T-helper 2 cell treated with Interferon-gamma antibody and Interleukin-4, amounts not matched to agents 100 ng/mL and 5 ng/mL, for 36 hours (primary cell): ENCODE measurements around the gene MKRN2. TPM values are rescaled to one million over a fixed set of nuclear protein-coding genes. Genes with fewer than 3 reads are reported as not detected.

Experiments
- intact Hi-C: fragments of 100-400 bp; cut with micrococcal nuclease; formaldehyde crosslinking; loops from one replicate; pipeline ENCODE4 v1.15.1; 2023
- total RNA-seq: library from RNA; stranded (reverse); gene quantifications from 2 replicates; pipeline ENCODE4 v1.2.3, GENCODE V29; 2022

Gene MKRN2
- total RNA-seq, 1 donor from 2014 or later: 20.6 TPM

DNA sequence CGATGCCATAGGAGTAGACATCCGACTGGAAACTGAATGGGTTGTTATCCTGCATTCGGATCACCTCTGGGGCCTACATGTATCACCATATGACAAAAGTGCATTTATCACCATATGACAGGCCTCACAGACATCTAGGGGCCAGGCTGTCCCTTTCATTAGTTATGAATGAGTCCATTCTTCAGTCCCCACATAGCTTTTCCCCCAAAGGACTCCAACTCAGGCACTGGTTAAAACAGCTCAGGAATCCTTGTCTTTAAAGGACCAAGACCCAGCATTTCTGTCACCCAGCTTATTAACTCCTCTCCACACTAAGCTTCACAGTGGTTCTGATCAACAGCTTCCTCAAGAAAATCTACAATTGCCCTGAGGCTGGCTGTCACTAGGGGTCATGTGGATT is 28.3 kb downstream of the MKRN2 start:
- intact Hi-C loops: no loop called here

DNA sequence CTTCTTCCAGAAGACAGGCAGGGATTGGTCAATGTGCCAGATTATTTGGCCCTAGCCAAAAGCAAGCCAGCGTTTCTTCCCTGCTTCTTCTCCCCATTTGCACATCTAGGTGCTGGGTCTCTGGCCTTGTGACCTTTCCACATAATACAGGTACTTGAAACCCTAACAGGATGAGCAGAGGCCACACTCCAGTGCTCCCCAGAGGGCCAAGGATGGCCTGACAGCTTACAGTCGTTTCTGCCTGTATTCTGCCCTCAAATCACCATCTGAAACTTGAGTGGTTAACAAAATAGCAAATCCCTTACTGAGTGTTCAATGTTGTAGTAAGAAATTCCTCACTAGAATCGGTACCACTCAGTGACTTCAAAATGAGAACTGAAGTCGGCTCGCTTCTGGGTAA is 29.1 kb downstream of the MKRN2 start:
- intact Hi-C loops: no loop called here

DNA sequence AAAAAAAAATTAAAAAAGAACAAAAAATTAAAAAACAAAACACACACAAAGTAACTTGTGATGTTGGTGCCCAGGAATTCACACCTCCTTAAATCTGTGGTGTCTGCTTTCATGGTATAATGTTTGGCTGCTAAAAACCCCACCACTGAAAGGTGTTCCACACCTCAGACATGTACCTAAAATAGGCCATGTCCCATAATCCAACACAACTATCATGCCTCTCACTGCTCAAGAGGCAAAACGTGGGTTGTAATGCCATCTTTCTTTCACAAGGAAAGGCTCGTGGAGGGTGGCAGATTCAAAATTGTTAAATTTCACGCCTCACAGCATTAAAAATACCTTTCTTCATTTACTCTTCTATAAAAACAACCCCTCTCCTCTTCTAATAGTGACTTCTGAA is 29.5 kb downstream of the MKRN2 start:
- intact Hi-C loops: no loop called here

DNA sequence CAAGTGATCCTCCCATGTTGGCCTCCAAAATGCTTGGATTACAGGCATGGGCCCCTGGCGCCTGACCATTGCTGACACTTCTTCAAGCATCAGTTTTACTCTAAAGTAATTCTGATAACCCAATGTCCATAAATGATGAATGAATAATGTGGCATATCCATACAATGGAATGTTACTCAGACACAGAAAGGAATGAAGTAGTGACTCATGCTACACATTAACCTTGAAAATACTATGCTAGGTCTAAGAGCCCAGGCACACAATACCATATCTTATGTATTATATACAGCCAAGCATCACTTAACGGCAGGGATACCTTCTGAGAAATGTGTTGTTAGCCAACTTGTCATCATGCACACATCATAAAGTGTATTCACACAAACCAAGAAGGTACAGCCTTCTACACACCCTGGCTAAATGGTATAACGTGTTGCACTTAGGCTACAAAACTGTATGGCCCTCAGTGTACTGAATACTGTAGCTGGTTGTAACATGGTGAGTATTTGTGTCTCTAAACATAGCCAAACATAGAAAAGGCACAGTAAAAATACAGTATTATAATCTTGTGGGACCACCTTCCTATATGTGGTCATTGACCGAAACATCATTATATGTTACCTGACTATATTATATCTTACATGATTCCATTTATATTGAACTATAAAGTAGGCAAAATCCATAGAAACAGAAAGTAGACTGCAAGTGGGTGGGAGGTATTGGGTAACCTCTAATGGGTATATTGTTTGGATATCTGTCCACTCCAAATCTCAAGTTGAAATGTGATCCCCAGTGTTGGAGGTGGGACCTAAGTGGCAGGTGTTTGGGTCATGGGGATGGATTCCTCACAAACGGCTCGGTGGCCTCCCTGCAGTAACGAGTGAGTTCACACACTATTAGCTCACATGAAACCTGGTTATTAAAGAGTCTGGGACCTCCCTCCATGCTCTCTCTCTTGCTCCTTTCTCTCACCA is 31.4 kb downstream of the MKRN2 start:
- intact Hi-C loops: no loop called here

DNA sequence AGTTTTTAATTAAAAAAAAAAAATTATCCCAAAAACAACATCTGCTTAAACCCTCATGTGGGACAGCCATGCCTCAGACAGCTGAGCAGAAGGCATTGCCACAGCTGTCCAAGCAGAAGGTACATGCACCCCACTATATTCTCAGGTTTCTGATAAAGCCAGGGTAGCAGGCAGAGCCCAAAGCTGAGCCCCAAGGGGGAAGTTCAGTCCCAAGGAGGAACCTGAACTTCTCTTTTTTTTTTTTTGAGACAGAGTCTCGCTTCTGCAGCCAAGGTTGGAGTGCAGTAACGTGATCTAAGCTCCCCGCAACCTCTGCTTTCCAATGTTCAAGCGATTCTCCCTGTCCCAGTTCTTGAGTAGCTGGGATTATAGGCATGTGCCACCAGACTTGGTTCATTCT is 33.2 kb downstream of the MKRN2 start:
- intact Hi-C loops: no loop called here

DNA sequence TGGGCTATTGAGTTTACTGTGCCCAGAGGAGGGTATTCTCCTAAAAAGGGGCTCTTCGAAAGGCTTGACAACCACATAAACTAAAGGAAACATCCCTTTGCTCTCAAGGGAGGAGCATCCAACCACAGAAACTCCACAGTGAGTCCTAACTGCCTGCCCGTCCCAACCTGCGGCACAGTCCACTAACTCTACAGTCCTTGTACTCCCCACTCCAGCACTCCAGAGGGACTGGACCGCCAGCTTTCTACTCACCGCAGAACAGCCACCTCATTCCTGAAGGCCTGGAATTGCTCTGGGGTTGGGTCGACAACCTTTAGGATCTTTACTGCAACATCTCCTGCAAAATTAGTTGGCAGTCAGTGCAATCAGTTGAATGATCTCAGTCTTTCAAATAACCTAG is 34.6 kb downstream of the MKRN2 start:
- intact Hi-C loops: no loop called here

DNA sequence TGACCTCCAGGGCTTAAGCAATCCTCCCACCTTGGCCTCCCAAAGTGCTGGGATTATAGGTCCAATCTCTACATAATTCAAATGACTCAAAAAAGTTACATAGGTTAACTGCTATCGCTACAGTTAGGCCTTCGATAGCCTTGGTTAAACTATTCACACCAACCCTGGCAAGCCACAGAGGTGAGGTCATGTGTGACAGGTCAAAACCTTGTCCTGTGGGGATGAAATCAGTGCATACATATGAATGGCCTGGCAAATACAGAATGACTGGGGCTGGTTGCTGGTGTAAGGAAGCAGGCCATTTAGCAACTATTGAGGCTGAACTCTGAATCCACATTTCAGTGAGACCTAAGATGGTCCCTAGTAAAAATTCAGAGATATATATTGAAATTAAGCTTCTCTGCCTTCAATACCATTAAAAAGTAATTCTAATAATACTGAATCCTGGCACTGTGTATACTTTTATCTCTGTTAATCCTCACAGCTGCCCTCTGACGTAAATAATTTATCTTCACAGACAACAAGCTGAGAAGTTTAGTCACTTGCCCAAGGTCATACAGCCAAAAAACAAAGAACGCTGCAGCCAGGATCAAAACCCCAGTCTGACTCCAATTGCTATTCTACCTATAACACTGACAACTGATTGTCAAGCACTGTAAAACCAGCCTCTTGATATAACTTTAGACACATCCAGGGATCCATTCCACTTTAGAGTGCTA is 35.3 kb downstream of the MKRN2 start:
- intact Hi-C loops: no loop called here

DNA sequence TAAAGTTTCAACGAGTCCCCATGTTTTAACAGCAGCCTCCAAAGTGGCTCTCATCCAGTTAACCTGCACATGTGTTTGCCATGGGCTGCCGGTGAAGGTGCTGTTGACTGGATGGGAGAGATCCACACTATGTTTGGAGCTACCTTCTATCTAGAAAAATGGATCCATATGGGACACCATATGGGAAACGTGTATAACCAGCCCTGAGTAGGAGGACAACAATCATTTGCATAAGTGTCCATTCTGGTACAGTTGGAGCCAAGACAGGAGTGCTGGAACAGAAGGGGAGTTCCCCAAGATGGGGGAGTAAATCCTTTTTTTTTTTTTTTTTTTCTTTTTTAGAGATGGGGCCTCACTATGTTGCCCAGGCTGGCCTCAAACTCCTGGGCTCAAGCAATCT is 36.6 kb downstream of the MKRN2 start:
- intact Hi-C loops: no loop called here

DNA sequence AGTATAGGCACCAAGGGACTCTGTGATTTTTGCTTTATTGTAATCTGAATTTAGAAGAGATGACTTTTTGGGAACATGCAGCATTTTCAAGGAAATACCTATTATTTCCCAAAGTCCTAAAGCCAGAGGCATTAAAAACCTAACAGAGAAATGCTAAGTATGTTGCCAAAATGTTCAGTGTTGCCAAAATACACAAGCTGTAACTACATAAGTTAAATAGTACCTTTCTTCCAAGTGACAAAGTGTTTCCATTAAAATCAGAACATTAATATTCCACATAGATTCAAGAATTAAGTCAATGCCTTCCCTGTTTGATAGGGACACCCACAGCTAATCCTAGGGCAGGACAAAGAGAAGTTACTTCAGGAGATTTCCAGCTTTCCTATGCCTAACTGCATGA is 42.0 kb downstream of the MKRN2 start:
- intact Hi-C loops: no loop called here

DNA sequence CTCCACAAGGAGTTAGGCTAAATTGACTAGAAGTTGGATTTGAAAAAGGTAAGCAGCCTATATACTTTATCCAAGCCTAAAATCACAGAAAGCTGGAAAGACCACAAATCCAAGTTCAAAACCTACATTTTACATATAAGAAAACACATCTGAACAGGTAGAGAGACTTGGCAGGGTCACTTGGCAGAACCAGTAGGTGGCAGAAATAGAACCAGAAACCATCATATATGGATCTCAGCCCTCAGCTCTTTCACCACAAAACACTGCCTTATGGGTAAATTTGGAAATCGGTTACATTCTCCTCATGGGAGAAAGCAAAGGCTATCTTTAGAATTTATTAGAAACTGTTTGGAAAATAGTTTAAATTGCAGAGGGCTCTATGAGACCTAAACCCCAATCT is 44.2 kb downstream of the MKRN2 start:
- intact Hi-C loops: no loop called here

DNA sequence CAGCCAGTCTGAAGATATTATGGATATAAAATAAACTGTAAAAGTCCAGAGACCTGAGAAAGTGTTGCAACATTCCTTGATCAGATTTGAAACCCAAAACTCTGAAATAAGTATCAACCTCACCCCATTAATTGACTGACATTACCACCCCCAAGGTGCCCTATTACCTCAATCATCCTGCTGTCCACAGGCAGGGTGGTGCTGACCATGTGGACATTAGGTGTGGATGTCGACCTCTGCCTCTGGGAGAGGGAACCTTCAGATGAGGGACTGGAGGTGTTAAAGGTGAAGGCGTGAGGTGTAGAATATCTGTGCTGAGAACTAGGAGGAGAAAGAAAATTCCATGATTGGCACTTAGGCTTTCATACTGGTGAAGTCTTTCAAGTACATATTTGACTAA is 47.1 kb downstream of the MKRN2 start:
- intact Hi-C loops: no loop called here

DNA sequence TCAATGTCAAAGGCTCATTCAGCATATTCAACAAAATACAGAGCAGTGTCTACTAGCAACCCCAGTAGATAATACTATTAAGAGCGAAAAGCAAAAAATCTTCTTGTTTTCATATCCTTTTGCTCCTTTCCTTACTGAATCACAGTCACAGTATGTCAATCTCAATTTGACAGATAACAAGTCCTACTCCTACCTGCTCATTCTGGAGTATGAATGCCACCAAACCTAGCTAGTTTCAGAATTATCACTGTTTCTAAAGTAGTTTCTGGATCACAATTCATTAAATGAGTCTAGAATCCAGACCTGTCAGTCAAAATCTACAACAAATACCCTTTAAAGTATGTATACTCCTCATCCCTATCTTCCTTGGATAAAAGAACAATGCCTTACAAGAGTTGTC is 51.5 kb downstream of the MKRN2 start:
- intact Hi-C loops: no loop called here

DNA sequence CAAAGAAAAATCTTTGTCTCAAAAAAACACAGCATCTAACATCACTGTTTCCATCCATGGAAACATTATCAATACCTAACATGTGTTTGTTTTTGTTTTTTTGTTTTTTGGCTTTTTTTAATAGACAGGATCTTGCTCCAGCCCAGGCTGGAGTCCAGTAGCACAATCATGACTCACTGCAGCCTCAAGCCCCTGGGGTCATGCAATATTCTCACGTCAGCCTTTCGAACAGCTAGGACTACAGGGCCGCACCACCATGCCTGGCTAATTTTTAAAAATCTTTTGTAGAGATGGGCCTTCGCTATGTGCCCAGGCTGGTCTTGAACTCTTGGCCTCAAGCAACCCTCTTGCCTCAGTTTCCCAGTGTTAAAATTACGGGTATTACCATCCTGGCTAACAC is 54.2 kb downstream of the MKRN2 start:
- intact Hi-C loops: no loop called here

DNA sequence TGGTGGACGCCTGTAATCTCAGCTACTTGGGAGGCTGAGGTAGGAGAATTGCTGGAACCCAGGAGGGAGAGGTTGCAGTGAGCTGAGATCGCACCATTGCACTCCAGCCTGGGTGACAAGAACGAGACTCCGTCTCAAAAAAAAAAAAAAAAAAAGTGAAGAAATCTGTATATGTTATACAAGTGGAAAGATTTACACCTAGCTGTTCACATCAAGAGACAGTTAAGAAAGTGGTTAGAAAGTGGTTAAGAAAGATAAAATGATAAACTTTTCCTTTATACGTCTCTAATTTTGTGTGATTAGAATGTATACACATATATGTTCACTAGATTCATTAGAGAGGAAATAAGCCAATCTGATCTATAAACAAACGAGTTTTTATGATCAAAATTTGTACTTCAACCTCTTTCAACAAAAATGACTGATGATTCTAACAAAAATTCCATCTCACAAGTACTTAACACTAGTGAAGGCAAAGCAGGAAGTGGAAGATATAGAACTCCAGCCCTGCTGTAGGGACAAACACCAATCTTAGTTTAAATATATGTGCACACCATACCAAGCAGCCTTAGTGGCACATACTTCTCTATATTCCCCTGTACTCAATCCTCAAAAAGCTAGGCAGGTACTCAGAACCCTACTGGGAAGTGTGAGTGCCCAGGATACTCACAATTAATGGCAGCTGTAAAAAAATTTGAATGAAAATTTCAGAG is 55.8 kb downstream of the MKRN2 start:
- intact Hi-C loops: no loop called here

DNA sequence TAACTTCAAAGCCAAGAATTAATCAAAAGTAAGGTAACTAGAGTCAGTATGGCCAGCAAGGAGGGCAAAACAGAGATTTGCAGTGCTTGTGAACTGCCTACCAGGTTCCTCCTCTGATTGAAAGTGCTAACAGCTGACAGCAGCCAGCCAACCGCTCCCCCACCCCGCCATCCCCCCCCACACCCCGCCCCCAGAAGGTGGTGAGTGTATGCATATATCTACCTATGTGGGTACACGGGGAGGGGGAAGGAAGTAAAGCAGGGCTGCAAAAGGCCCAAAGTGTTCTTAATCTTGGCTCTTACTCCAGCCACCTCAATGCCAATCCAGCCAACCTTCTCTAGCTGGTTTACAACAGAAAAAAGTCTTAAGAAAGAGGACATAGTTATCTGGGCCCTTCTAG is 56.4 kb downstream of the MKRN2 start:
- intact Hi-C loops: no loop called here

DNA sequence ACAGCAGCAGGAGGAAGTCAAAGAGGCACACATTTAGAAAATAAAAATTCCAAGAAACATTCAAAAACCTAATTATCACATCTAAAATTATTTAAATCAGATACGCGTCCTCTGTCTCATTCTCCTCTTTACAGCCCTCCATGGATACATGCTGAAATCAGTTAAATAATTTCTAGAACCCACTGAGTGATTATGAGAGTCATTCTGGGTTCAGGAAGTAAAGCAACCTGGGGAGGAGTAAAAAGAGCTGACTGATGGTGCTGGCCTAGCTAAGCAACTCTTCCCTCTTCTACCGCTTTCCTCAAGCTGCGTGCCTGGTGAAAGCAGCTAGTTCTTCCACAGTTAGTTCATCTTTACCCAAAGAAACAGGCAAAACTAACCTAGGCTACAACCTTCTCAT is 58.4 kb downstream of the MKRN2 start:
- intact Hi-C loops: no loop called here

DNA sequence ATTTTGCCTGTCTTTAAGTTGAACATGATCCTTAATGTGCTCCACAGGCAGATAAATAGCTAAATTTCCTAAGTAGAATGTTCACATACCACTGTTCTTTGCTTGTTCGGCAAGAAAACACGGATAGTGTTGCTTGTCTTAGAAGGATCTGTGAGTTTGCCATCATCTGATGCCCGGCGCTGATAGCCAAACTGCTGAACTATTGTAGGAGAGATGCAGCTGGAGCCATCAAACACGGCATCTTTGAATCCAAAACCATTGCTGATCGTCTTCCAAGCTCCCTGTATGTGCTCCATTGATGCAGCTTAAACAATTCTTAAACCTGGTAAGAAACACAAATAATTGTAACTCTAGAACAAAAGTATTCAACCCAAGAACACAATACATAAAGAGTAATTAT is 61.5 kb downstream of the MKRN2 start:
- intact Hi-C loops: no loop called here

DNA sequence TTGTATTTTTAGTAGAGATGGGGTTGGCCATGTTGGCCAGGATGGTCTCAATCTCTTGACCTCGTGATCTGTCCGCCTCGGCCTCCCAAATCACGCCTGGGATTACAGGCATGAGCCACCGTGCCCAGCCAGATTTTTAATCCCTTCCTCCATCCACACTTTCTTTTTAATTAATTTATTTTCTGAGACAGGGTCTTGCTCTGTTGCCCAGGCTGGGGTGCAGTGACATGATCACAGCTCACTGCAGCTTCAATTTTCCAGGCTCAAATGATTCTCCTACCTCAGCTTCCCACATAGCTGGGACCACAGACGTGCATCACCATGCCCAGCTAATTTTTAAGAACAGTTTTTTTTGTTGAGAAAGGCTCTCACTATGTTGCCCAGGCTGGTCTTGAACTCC is 63.4 kb downstream of the MKRN2 start:
- intact Hi-C loops: loop anchor here (5.0 kb wide), 1 partner anchor 42 kb away; the partner anchor contains the start of gene RAF1

DNA sequence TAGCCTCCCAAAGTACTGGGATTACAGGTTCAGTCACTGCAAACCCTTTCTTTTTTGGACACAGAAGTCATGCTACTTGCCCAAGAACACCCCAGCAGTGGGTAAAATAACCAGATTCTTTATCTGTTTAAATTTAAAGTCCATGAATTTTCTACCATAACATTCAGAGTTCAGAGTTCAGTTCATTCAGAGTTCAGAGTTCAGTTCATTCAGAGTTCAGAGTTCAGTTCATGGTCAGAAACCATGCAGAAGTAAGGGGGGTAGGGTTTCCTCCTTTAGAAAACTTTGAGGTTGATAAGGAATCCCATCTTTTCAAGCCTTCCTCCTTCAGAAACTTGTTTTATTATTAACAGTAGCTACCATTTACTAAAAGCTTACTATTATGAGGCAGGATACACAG is 63.8 kb downstream of the MKRN2 start:
- intact Hi-C loops: loop anchor here (5.0 kb wide), 1 partner anchor 42 kb away; the partner anchor contains the start of gene RAF1

DNA sequence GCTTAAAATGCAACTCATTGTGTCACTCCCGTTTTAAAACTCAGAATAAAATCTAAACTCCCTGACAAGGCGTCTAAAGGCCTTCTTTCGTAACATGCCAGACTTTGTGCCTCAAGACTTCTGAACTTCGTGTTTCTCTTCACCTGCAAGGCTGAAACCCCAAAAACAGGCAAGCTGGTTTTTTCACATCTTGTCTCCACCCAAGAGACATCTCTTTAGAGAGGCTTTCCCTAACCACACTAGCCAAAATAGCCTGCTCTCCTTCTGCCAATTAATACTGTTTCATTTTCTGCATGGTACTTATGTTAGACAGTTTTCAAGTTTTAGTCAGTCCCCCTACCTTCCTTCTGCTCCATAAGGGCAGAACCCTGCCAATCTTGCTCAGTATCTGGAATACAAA is 65.4 kb downstream of the MKRN2 start:
- intact Hi-C loops: loop anchor here (5.0 kb wide), 1 partner anchor 40 kb away; the partner anchor contains the start of gene RAF1

DNA sequence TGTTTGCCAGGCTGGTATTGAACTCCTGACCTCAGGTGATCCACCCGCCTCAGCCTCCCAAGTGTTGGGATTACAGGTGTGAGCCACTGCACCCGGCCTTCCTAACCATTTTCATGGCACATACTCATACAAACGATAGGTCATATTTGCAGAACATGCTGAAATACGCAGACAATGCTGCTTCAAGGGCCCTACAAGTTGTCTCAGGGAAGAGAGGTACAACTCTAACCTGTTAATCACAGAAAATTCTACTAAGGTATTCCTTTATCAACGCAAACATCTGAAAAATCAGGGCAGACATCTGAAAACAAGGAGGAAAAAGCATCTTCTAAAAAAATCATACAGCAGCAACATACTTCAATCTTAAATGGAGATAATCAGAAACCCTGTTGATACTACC is 67.2 kb downstream of the MKRN2 start:
- intact Hi-C loops: loop anchor here (5.0 kb wide), 1 partner anchor 38 kb away; the partner anchor contains the start of gene RAF1

DNA sequence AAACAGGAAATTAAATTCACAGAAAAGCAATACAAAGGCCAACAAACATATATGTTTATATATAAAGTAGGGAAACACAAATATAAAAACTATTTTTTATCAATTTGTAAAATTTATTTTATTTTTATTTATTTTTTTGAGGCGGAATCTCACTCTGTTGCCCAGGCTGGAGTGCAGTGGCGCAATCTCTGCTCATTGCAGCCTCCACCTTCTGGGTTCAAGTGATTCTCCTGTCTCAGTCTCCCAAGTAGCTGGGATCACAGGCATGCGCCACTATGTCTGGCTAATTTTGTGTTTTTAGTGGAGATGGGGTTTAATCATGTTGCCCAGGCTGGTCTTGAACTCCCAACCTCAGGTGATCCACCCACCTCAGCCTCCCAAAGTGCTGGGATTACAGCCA is 68.1 kb downstream of the MKRN2 start:
- intact Hi-C loops: loop anchor here (5.0 kb wide), 1 partner anchor 37 kb away; the partner anchor contains the start of gene RAF1
